Coronary artery (tissue), 2 donors: Measurements from ENCODE around the gene OBSCN.

Experiments
- DNase-seq: peaks from one replicate; pipeline ENCODE4 v3.0.0-alpha.2; 2017; ENCODE audit warnings: low spot score
- H3K27ac ChIP-seq, 2 donors: fragments of 200-600 bp; sonication (generic); one replicate each; pipeline ENCODE4 v1.5.1; 2016 to 2019
- H3K4me3 ChIP-seq: fragments of 200-600 bp; sonication (generic); 2 replicates; pipeline ENCODE4 v1.5.1; 2016; ENCODE audit warnings: mild to moderate bottlenecking, moderate library complexity
- CTCF ChIP-seq: fragments of 200-600 bp; sonication (generic); IDR thresholded peaks from one replicate; pipeline ENCODE4 v1.5.1; 2019; ENCODE audit warnings: antibody characterized with exemption

Gene OBSCN

GRCh38 chr1:228178737-228179684 lies 28.8 kb upstream of the OBSCN start:
- no peak overlapping the region for H3K27ac ChIP-seq
- H3K4me3 ChIP-seq, result no peak overlapping the region
- TF ChIP-seq CTCF, result no peak
- no peak for DNase-seq

GRCh38 chr1:228180271-228180958 lies 27.4 kb upstream of the OBSCN start:
- TF ChIP-seq CTCF, result no peak
- Histone ChIP-seq H3K27ac (no peak overlapping the region), H3K4me3 (no peak overlapping the region)
- DNase-seq, result no peak

GRCh38 chr1:228180959-228181644 lies 26.7 kb upstream of the OBSCN start:
- TF ChIP-seq CTCF, result no peak
- H3K4me3 ChIP-seq, result no peak overlapping the region
- no peak overlapping the region for H3K27ac ChIP-seq
- no peak for DNase-seq

GRCh38 chr1:228181645-228182034 lies 26.2 kb upstream of the OBSCN start:
- no peak overlapping the region for H3K4me3 ChIP-seq
- TF ChIP-seq CTCF, result no peak
- H3K27ac ChIP-seq, result no peak overlapping the region
- DNase-seq, result no peak

GRCh38 chr1:228182296-228183030 lies 25.4 kb upstream of the OBSCN start:
- Histone ChIP-seq H3K27ac (no peak overlapping the region), H3K4me3 (no peak overlapping the region)
- DNase-seq, result no peak
- TF ChIP-seq CTCF, result no peak

- no peak for DNase-seq
- H3K27ac ChIP-seq, result no peak overlapping the region
- no peak overlapping the region for H3K4me3 ChIP-seq
- TF ChIP-seq CTCF, result no peak
Measured at GRCh38 chr1:228184152-228184551, 23.7 kb upstream of the OBSCN start.
